Gastroesophageal sphincter (tissue), 3 donors: Measurements from ENCODE around the gene BACH2.

Experiments used
- CTCF ChIP-seq, 4 experiments: fragments of 200-600 bp in 2 of 4; fragments of 450-650 bp in 2 of 4; sonication (generic) in 1 of 4; IDR thresholded peaks; one replicate each; pipeline ENCODE4 v1.5.1; 2017 to 2019; ENCODE audit warnings: antibody characterized with exemption in 4 of 4, mild to moderate bottlenecking in 2 of 4, moderate library complexity in 2 of 4
- EP300 ChIP-seq: sonication (generic); formaldehyde crosslinking; IDR thresholded peaks from one replicate; pipeline ENCODE4 v1.6.1; 2017; ENCODE audit warnings: antibody characterized with exemption, mild to moderate bottlenecking
- POLR2AphosphoS5 ChIP-seq: sonication (generic); formaldehyde crosslinking; IDR thresholded peaks from one replicate; pipeline ENCODE4 v1.6.1; 2017; ENCODE audit warnings: antibody characterized with exemption

- peak; percentile 89 for TF ChIP-seq POLR2AphosphoS5
- TF ChIP-seq EP300, result no peak
- no peak for TF ChIP-seq CTCF (IDR thresholded peaks at IDR 0.05)
These were observed 77.2 kb downstream of the BACH2 start for GRCh38 chr6:90219209-90219985.
